HG03521 (cell line): ENCODE data around the gene TRPT1.
A peak's percentile ranks its signal among the peaks of the same experiment; 100 is the strongest.

Experiments used
- ATAC-seq: cut with Tn5 transposase; IDR thresholded peaks from one replicate; pipeline ENCODE4 v1.9.1; 2021; ENCODE audit warnings: mild to moderate bottlenecking, moderate library complexity; ENCODE audit not compliant: unreplicated experiment

The TRPT1 gene

DNA sequence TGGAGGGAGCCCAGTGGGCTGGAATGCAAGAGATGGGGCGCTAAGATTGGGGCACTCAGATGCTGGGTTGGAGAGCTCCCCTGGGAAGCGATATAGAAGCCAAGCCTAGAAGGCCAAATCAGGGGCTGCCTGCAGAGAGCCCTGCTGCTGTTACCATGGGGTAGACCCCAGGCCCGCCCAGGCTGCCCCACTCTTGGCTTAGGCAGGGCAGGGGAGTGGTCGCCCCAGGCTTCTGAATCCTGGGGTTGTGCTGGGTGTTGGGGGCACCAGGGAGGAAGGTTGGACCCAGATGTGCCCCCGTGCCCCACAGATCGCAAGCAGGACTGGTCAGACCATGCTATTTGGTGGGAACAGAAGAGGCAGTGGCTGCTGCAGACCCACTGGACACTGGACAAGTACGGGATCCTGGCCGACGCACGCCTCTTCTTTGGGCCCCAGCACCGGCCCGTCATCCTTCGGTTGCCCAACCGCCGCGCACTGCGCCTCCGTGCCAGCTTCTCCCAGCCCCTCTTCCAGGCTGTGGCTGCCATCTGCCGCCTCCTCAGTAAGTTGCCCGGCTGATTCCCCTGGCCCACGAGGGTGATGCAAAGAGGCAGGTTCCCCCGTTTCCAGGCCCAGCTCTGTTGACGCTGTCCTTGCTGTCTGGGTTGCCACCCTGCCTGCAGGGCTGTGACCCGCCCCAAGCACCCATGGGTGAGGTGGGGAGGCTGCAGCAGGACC lies 15.5 kb downstream of the TRPT1 start:
- no peak for ATAC-seq

DNA sequence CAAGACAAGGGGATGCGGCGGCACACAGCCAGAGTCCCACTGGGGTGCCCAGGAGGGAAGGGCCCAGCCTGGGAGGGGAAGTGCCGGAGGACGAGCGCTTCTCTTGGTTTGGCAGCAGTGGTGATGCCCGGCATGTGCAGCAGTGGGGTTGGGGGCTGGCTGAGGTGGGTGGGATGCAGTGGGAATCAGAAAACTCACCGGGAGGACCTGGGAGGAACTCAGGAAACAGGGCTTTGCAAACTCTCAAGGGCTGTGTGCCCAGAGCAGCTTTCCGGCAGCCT lies 16.5 kb downstream of the TRPT1 start:
- ATAC-seq: no peak

GRCh38 chr11:64208796-64209562 lies 17.0 kb downstream of the TRPT1 start:
- ATAC-seq: no peak

- no peak for ATAC-seq
These were observed 17.7 kb downstream of the TRPT1 start for GRCh38 chr11:64208086-64208795.

DNA sequence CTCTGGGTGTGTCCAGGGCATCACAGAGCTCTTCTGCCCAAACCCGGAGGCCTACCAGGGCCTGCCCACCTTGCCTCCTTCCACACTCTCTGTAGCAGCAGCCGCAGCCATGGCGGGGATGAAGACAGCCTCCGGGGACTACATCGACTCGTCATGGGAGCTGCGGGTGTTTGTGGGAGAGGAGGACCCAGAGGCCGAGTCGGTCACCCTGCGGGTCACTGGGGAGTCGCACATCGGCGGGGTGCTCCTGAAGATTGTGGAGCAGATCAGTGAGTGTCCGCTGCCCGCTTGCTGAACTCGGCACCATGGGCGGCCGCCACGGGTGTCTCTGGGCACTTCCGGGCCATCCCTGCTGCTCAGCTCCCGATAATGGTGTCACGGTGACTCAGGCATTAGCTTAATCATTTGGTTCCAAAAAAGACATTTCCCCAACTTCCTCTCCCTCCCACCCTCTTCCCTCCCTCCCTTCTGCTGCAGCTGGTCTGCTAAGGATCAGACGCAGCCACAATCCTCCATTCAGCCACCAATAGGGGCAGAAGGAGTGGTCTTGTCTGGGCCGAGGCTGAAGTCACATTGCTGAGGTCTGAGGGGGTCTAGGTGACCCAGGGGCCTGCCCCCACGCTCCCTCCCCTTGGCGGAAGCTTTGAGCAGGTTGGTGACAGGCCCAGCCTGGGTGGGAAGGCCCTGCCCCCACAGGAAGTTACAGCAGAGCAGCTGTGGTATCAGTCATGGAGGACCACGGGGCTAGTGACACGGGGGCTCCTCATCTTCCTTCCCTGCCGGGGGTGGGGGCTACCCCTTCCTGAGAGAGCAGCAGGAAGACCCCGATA lies 18.5 kb downstream of the TRPT1 start:
- ATAC-seq: peak; percentile 61

GRCh38 chr11:64206457-64207255 lies 19.3 kb downstream of the TRPT1 start, which contains the start of gene FERMT3:
Gene FERMT3, plus strand, starts transcription at chr11:64206721. Its CDS starts 644 bp downstream, at chr11:64207365.
- no peak for ATAC-seq

GRCh38 chr11:64204464-64204989 lies 21.5 kb downstream of the TRPT1 start:
- ATAC-seq: no peak

DNA sequence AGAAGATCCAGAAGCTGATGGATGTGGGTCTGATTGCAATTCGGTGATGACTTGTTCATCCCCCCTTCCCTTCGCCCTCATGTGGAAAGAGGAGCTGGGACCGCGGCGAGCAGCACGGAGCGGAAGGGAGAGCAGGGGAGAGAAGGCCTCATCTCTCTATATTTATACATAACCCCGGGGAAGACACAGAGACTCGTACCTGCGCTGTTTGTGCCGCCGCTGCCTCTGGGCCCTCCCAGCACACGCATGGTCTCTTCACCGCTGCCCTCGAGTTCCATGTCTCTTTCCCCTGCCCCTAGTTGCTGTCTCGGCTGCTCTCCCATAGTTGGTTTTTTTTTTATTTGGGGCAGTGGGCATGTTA lies 21.9 kb downstream of the TRPT1 start:
- ATAC-seq: no peak

DNA sequence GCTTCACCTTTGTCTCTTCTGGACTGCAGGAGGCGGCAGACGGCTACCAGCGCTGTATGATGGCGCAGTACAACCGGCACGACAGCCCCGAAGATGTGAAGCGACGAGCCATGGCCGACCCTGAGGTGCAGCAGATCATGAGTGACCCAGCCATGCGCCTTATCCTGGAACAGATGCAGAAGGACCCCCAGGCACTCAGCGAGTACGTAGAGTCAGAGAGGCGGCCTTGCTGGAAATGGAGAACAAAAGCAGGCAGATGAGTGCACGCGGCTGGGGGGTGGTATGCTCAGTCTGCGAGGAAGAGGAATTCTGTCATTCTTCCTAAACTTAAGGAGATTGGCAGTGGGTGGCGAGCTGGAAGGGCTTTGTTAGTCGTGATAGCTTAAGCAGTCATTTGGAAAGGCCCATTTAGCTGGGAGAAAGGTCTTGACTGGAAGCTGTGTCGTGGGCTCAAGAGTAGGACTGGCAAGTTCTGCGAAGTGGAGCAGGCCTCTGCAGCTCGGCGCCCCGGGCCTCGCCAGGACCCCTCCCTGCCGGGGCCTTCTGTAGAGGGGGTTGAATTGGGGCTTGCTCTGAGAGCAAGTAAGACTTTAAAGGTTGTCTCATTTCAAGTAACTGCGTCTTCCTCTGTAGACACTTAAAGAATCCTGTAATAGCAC lies 22.4 kb downstream of the TRPT1 start:
- ATAC-seq: no peak

DNA sequence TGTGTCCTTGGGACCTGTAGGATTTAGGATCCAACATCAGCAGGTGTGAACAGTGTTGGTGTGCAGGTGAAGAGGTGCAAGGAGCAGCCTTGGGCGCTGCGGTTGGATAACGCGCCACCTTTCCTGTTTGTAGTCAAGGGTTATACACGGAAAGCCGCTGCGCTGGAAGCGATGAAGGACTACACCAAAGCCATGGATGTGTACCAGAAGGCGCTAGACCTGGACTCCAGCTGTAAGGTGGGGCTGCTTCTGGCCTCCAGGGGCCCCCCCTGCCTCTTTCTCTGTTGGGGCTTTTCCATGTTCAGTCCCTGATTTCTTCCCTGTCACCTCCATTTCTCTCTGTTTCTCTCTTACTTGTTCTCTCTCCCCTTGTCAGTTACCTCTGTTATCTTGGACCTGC lies 23.0 kb downstream of the TRPT1 start:
- ATAC-seq: no peak

- ATAC-seq: no peak
These were observed 24.4 kb downstream of the TRPT1 start for GRCh38 chr11:64201543-64201942.

DNA sequence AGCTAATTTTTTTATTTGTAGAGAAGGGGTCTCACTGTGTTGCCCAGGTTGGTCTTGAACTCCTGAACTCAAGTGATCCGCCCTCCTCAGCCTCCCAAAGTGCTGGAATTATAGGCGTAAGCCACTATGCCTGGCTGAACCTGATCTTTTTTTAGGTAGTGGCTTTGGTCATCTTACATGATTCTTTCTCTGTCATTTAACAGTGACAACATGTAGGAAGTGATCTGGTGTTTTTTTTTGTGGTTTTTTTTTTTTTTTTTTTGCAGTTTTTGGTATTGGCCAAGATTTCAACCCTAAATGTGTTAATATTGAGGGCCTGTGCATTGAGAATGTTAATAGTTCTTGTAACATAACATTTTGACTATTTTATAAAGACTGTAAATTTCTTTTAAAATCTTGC lies 27.5 kb downstream of the TRPT1 start:
- no peak for ATAC-seq

GRCh38 chr11:64196626-64197025 lies 29.4 kb downstream of the TRPT1 start:
- ATAC-seq: no peak

DNA sequence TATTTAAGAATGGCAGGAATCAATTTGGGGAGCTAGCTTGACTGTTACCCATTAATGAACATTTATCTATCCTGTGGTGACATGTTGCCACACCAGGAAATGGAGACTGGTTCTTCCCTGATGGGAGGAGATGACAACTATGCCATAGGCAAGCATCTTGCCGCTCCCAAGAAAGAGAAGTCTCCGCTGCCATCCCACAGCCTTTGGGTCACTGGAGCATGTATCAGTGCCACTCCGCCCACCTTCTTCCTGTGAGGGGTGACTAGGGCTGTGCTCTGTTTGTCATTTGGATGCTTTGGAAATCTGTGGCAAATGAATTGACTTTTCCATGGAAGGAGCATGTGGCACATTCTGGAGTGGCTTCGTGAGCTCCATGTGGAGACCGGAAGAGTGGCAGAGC lies 33.6 kb downstream of the TRPT1 start:
- ATAC-seq: no peak

- no peak for ATAC-seq
These were observed 39.4 kb downstream of the TRPT1 start for GRCh38 chr11:64186492-64187165.

- ATAC-seq: peak; percentile 86
These were observed 40.1 kb downstream of the TRPT1 start, which contains the start of gene STIP1 for GRCh38 chr11:64185693-64186491. Gene STIP1, plus strand, starts transcription at chr11:64186171. Its CDS starts 91 bp downstream, at chr11:64186262.

DNA sequence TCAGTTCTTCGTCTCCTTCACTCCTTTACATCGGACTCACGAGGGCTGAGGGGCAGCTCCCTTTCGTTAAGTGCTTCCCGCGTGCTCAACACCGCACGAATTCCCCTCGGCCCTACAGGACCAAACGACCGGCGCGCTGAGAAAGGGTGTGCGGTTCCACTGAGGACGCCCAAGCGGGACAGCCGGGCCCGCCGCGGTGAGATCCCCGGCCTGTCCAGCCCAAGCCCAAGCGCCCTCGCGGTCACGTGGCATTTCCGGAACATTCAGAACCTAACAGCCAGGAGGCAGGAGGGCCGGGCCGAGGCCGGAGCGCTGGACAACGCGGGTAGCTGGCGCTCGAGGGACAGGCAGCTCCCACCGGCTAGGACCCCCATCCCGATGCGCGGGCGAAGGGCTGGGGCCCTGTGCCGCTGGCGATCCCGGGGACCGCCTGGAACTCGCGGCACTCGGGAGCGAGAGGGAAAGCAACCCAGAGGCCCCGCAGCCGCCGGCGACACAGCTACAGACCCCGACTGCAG lies 40.8 kb downstream of the TRPT1 start:
- ATAC-seq: peak; percentile 13

DNA sequence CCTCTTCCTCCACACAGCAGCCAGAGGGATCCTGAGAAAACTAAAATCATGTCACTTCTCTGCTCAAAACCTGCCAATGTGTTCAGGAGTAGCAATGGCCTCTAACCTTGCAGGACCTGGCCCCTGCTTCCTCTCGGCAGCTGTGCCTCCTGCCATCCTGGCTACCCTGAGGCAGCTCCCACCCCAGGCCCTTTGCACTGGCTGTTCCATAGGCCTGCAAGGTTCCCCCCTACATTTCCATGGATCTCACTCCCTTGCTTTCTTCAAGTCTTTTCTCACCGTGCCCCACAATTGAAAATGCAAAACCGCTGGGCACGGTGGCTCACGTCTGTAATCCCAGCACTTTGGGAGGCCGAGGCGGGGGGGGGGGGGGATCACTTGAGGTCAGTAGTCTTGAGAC lies 42.1 kb downstream of the TRPT1 start:
- ATAC-seq: no peak
